Adrenal gland (tissue), 5 donors: ENCODE results near the gene ASTN1.
A peak's percentile ranks its signal among the peaks of the same experiment; 100 is the strongest.

Experiments used
- CTCF ChIP-seq, 6 experiments: fragments of 450-650 bp in 4 of 6; fragments of 200-600 bp in 2 of 6; sonication (generic) in 1 of 6; IDR thresholded peaks; 1 replicate in 5 of 6; 2 replicates in 1 of 6; pipeline versions ENCODE4 v1.5.1 to v1.8.0; 2016 to 2021; ENCODE audit warnings: antibody characterized with exemption in 6 of 6, mild to moderate bottlenecking in 2 of 6, moderate library complexity in 1 of 6
- POLR2A ChIP-seq, 2 donors: fragments of 450-650 bp; IDR thresholded peaks; one replicate each; pipeline ENCODE4 v1.6.1; 2017; ENCODE audit warnings: antibody characterized with exemption in 2 of 2, mild to moderate bottlenecking in 2 of 2, moderate library complexity in 1 of 2
- donor health status: DM: no; HTN: no; CAD: no.

- TF ChIP-seq CTCF (IDR thresholded peaks at IDR 0.05) (peak; percentile 64 to 92 (median 80)), POLR2A (IDR thresholded peaks at IDR 0.05) (no peak)
Observed at GRCh38 chr1:176897350-176898236, 266.9 kb downstream of the ASTN1 start.
